Right kidney (tissue), 1 donor: ENCODE measurements around the gene ZNF496.
A peak's percentile ranks its signal among the peaks of the same experiment; 100 is the strongest.
"Not testable (repeated sequence)": the region's sequence is repeated elsewhere in the genome, so short reads cannot be mapped to it uniquely, and the experiment has no call there.

ENCODE experiments used
- DNase-seq: peaks from one replicate; pipeline ENCODE4 v3.0.0-alpha.2; 2016

Gene ZNF496

DNA sequence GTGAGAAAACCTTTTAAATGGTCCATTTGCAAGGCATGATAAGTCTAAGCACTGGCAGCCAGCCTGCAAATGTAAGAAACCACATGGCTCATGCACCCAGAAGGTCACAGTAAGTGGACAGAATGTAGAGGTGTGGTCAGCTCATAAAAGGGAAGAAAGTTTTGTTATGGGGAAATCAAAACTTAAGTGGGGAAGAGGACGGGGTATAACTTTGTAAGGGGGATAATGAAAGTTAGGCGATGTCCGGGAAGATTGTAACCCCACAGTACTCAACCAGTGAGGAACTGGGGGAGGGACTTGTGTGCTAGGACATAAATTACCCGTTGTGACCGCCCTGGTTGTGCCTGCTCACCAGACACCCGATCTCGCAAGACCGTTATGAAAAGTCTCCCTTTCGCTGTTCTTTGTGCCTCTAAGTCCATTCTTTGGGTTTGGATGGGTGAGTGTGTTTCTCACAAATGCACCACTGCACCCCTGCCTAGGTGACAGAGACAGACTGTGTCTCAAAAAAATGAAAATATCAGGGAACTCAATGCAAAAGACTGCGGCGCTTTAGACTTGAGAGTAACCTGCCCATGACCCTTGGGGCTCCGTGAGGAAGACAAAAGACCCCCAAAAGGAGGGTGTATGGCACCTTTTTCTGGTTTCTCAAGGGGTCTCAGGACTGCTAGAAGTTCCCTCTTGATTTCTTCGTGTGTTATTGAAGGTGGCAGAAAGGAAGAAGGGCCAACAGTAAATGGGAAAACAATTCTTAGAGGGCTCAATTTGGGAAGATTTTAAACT, 28.6 kb upstream of the ZNF496 start:
- DNase-seq = peak; percentile 44

DNA sequence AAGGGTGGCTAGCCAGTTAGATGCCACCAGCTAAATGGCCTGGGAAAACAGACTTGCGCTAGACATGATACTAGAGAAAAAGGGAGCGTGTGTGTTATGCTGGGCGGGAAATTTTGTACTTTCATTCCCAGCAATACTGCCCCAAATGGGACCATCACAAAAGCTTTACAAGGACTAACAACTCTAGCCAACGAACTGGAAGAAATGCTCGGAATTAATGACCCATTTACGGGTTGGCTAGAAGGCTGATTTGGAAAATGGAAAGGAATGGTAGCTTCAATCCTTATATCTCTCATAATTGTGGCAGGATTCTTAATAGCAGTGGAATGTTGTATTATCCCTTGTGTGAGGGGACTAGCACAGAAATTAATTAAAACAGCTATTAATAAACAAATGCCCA, 27.9 kb upstream of the ZNF496 start:
- no peak for DNase-seq

DNA sequence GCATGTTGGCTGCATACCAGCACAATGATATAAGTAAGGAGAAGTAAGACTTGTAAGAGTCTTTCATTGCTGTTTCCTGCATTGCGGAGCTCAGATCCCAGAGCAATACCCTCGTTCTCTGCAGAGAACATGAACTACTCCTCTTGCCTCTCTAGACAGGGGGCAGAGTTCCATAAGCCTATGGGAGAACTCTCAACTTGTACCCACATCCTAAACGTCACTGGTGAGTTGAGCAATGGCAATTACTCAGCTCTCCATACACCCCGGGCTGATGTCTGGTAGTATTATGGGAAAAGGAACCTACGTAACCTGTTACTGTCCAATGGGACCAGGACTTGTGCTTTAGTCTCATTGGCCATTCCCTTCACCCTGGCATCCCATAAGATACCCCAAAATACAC, 27.3 kb upstream of the ZNF496 start:
- DNase-seq = no peak

DNA sequence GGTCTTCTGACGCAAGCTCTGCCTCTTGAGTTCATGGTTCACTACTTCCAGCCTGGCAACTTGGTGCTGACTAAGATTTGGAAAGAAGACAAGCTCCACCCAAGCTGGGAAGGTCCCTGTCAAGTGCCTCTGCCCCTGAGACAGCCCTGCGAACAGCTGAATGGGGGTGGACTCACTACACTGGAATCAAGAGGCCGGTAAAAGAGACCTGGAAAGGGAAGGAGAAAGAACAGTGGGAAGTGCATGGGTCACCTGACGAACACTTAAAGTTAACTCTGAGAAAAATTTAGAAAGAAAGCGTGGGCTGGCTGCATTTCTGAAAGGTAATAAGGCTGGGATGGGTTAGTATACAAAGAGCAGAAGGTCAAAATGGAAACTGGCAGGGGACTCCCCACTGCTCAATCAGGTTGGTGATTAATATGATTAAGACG, 26.1 kb upstream of the ZNF496 start:
- DNase-seq = no peak

DNA sequence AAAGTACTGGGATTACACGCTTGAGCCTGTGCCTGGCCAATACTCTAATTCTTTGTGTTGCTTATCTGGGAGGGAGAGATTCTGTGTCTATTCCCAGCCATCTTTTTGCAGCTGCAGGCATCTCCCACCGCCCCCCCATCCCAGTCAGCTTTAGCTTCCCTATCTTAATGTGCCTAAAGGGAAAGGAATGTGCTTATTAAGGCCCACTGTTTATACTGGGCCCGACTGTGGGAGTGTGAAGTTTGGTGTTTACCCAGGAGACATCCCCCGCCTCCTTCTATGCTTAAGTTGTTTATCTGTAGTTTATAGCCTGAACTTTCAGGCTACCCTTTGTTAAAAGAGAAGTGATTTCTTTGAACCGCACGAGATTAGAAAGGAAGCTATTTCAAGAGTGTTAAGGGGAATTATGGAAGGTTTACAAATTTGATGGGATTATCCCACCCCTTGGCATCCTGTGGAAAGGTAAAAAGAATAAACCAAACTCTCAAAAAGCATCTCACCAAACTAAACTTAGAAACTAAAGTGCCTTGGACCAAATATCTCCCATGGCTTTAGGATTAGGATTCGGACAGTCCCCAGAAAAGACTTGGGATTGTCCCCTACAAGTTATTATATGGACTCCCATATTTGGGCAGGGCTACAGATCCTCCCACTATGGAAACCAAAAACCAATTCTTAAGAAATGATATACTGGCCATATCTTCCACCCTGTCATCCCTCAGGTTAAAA, 25.5 kb upstream of the ZNF496 start:
- DNase-seq = peak; percentile 39

DNA sequence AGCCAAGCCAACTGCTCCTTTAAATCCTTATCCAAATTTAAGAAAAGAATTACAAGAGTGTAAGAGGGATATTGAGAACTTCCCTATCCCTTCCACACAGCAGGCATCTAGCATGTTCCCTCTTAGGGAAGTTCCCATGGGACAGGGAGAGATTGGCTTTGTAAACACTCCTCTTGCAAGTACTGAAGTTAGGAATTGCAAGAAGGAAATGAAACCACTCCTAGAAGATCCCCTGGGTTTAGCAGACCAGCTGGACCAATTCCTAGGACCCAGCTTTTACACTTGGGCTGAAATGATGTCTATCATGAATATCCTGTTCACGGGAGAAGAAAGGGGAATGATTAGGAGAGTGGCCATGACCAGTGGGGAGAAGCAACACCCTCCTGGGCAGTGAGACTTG, 23.5 kb upstream of the ZNF496 start:
- DNase-seq = not testable (repeated sequence)

DNA sequence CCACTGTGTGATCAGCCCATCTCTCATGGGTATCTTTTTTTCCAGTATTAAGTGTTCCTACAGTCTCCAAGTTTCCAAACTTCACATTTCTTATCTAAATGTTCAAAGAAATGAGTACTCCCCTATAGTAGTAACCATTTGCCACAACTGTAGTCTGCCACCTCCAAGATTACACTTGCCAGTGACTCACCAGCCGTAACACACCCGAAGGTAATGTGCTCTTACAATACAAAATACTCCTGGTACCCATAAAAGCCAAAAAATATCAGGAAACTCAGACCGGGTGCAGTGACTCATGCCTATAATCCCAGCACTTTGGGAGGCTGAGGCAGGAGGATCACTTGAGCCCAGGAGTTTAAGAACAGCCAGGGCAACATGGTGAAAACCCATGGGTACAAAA, 20.5 kb upstream of the ZNF496 start:
- no peak for DNase-seq

DNA sequence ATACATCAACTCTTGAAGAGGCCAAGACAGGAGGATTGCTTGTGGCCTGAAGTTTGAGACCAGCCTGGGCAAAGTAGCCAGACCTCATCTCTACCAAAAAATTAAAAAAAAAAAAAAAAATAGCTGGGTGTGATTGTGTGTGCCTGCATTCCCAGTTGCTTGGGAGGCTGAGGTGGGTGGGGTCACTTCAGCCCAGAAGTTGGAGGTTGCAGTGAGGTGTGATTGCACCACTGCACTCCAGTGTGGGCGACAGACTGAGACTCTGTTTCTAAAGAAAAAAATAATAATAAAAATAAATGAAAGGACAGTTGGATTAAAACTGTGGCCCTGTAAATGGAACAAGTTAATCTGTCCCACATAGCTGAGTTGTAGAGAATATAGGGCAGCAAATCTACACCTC, 18.9 kb upstream of the ZNF496 start:
- DNase-seq = no peak

DNA sequence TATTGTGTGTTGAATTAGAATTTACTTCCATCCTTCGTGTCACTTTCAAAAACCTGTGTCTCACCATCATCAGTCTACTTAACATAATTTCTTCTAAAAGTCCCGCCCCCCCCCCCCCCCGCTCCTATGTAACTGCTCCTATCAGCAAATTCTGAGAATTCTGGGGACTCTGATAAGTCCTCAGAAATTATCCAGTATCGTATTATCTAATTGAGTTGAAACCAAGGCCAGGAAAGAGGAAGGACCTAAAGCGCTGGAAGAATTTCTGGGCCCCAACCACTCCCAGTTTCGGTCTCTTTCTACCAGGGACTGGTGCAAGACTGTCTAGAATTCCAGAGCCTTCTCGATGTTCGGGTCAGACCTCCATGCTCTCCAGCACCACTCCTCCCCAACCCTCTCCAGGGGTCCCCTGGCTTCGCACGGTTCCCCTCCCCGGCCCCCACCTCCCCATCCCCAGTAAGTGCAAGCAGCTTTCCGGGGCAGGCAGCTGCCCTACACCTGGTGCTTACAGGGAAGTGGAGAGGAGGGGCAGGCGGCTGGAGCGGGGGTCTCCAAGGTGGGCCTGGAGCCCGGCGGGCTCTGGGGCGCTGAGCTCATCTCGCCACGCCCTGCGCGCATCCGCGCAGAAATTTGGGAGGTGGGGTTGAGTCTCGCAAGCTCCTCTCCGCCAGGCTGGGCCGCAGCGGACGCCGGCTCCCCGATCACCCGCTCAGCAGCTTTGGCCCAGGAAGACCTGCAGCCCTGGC, 16.0 kb upstream of the ZNF496 start:
- no peak for DNase-seq

DNA sequence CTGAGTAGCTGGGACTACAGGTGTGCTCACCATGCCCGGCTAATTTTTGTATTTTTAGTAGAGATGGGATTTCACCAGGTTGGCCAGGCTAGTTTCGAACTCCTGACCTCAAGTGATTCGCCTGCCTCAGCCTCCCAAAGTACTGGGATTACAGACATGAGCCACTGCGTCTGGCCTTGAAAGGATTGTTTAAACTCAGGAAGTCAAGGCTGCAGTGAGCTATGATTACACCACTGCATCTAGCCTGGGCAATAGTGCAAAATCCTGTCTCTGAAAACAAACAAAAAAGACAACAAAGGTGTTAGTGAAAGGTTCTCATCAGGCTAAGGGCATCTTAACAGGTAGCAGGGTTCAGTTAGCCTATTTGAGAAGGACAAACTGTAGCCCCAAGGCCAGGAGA, 14.2 kb upstream of the ZNF496 start:
- no peak for DNase-seq

DNA sequence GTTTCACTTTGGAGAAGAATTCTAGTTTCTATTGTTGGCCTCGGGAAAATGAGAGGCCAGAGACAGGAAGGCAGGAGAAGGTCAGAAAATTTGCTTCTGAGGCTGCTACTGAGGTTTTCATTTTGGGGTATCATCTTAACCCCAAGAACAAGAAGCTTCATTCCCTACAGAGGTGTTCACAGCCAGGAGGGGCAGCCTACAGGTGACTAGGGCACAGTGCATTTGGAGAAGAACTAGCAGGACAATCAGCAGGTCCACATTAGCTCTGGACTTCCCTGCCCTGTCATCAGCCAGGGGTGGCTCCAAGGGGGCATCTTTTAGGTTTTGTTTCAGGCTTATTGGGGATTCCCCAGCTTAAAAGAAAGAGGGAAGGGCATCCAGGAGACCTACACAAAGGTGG, 12.1 kb upstream of the ZNF496 start:
- DNase-seq = no peak

DNA sequence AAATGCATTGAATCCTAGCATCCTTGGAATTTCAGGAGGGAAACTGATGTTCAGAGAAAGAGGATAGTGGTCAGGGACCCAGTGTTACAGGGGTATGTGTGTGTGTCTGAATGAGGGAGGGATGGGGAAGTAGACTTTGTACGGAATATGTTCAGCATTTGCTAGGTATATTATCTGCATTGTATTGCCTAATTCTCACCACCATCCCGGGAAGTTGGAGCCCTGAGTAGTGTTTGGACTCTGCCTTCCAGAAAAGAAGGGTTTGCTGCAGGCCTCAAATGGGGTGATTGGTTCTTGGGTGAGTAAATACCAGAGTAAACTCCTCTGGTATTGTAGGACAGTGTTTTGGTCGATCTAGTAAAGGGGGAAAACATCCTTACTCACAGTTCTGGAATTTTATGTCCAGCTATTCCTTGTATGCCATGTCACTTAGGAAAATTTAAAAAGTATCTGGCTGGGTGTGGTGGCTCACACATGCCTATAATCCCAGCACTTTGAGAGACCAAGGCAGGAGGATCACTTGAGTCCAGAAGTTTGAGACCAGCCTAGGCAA, 7.1 kb upstream of the ZNF496 start:
- no peak for DNase-seq

DNA sequence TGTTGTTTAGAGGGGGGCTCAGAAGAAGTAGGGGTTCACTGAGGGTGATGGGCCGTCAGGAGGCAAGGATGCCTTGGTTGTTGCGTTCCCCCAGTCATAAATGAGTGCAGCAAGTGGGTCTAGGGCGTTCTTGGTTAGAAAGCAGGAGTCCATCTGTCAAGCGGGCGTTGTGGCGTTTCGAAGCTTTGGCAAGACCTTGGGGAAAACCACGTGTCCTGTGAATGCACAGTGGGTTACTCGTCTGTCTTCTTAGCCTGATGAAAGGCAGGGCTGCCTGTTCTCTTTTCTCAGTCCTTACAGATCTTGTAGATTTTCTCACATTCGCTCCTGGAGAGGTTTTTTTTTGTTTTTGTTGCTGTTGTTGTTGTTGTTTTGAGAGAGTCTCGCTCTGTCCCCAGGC, 6.3 kb upstream of the ZNF496 start:
- no peak for DNase-seq

DNA sequence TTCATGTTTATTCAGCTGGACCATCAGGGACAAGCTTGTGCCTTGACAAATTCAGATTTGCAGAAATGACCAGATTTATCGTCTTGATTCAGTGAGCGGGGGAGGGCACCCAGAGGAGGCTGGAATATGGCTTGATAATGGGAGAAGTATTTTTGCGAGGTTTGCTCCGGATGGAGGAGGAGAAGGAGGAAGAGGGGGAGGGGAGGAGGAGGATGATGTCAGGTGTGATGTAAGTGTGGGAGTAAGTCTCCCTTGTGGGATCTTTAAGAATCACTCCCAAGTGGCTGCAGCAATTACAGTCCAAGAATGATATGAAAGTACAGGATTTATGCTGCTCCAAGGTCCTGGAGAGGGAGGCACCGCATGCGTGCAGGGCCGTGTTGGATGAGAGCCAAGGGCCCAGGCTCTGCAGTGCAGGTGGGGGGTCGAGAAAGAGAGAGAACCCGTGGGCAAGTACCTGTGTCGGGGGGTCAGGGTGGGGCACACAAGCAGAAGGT, 5.6 kb upstream of the ZNF496 start:
- DNase-seq = no peak

DNA sequence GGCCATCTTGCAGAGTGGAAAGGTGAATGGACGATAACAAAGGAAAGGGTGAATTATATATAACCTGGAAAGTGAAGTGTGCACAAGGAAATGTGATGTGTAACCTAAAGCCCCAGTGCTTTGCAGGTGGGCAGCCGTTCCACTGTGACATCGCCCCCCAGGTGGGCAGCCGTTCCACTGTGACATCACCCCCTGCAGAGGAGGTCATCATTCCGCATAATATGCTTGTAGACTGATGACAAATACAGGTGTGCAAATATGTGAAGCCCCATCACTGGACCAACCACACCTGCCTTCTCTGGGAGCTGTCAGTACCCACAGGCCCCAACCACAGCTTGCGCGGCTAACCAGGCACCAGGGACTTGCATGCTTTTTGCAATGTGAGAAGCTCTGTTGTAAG, 4.7 kb upstream of the ZNF496 start:
- no peak for DNase-seq

DNA sequence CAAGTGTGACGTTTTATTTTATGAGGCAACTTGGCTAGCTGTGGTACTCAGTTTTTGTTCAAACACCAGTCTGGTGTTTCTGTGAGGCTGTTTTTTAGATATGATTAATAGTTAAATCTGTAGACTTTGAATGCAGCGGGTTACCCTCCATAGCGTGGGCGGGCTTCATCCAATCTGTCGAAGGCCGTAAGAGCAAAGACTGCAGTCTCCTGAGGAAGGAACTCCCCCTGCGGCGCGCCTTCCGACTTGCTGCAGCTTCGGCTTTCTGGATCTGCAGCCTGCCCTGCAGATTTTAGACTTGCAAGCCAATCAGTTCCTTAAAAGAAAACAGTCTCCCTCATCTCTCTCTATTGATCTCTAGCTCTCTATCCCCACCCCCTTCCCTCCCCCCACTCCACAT, 4.2 kb upstream of the ZNF496 start:
- no peak for DNase-seq

DNA sequence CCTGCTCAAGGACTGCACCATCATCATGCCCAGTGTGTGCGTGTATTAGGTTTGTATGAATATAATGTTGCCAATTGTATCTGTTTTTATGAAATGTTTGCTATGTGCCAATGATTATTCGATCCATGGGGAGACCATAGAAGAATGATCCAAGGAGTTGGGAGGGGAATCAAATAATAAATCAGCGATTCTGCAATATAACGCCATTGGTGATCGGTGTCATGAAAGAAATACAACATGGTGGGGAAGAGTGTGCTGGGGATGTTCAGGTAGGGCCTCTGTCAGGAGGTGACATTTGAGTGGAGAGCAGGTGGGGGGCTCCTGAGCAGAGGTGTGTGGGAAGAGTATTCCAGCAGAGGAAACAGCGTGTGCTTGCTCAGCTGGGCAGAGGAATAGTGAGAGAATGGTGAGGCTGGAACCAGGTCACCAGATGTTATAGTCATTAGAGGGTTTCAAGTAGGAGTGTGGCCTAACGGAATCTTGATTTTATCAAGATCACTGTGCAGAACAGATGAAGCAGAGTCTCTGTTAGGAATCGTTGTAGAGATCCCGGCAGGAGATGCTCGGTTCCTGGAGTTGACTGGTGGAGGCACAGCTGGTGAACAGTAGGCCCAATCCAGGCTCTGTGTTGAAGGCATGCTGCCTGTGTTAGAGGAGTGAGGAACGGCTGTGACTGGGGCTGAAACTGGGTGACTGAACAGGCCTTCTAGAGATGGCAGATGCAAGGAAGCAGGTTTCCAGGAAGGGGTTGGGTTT, 2.9 kb upstream of the ZNF496 start:
- no peak for DNase-seq

DNA sequence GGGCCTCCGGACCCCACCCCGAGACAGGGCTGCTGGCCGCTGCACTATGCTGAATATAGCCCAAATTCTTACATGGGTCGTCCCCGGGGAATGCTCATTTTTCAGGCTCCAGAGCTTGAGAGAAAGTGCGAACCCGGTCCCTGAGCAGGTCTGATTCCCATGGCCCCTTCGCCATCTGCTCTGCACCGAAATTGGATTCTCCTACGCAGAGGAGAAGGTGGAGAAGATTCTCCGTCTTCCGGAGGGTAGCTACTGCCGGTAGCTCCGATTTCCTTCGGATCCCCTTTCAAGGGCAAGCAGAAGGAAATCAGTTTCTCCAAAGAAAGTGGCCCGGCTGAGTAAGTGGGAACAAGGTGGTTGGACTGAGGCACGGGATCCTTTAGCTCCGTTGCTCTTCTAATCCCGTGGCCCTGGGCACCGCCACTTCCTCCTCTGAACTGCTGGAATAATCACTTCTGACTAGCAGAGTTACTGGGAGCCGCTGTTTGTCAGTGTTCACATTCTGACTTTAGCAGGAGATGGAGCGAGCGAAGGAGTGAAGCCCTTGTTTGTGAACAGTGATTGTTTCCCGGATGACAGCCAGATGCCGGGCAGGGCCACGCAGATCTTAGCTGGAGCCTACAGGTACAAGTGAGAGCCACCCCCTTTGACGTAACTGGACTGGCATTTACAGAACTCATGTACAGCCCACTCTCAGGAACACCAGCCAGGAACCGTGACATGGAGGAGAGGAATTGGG, 1.1 kb upstream of the ZNF496 start:
- peak; percentile 73 for DNase-seq

DNA sequence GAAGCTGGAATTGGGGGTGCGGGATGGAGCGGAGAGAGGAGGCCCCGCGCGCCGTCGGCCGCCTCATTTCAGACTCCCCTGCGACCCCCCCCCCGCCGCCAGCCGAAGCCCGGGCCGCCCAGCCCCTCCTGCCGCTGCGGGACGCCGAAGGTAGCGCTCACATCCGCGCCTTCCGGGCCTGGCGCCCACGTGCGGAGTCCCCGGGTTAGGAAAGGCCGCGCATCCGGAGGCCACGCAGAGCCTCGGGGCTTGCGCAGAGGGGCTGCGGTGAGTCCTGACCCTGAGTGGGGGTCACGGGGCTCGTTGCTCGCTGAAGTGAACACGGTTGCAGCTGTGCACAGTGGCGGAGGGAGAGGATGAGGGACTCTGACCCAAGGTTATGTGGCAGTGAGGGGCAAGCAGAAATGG, 552 bp upstream of the ZNF496 start:
- no peak for DNase-seq

DNA sequence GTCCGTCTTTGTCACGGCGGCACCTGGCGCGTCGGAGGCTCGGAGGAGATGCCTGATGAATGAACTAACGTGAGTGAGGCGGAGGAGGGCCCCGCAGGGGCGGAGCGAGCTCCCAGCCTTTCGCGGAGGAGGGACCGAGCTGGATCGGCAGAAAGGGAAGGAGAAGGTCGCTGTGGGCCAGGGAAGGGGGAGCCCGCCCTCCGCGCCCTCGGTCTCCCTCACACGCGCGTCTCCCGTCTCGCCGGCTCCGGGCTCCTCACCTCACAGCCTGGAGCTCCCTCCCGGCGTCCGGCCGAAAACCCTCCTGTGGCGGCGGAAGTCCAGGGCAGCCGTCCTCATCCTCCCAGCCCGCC, 519 bp downstream of the ZNF496 start:
- peak; percentile 87 for DNase-seq

DNA sequence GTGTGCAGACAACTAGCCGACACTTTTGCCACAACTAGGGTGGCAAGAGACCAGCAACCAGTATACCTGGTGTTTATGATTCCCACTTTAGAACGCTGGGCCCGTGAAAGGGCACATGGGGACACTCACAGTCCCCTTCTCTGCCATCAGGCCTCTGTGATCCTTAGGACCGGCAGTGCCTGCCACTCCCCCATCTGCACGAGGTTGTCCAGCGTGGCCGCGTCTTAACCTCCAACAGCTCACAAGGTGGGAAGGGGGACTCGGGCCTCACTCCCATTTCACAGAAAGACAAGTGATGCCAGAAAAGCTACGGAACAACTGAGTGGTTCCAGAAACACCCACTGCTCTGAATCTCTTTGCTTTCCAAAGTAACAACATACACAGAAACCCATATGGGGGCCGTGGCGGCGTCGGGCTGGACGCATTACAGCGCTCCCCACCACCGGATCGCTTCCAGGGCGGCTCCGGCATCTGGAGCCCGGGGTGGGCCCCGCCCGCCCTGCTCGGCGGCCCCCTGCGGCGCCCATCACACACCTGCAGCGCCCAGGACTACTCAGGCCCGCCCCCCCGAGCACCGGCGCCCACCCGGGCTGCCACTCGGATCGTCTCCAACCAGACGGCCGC, 1.0 kb downstream of the ZNF496 start:
- no peak for DNase-seq
